ENCODE data around the gene HOXB6. TPM values are rescaled to one million over a fixed set of nuclear protein-coding genes. Genes with fewer than 3 reads are reported as not detected.
A peak's percentile ranks its signal among the peaks of the same experiment; 100 is the strongest.

The HOXB6 gene
- total RNA-seq, 6 donors from 2014 or later = 1.1 to 11.3 (median 7.0) TPM

DNA sequence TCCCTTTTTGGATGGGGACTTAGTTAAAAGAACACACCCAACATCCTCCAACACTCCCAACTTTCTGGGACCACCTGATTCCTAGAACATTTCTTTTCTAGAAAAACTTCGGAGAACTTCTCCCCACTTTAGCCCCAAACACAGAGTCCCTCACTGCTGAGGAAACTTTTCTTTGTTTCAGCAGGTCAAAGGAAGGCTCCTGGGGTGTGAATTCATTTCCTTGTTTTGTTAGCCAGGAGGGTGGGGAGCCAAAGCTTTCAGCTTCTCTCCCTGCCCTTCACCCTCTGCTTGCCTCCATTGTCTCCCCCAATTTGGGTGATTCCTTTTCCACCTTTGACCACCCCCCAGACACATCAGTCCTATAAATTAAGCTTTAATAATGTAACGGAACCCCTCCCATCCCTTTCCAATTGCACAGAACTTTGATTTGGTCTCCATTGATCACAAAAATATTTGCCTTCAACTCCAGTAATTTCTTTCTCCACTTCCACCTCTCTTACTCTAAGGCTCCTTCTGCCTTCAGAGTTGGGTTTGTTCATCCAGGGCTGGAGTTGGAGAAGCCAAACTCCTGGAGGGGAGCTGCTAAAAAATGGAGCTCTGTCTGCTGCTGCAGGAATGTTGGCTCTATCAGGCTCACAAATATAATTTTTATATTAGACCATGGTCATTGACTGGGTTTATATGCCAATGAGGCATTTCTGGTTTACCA is 37.0 kb downstream of the HOXB6 start:
- Histone ChIP-seq H3K4me1 (peaks cover 5 to 15% (median 10%) of the 10 kb centered on the region in 4 donors), H3K27me3 (peaks cover 0 to 28% (median 10%) of the 10 kb centered on the region in 4 donors), H3K36me3 (no peaks in the 10 kb centered on the region), H3K9me3 (no peaks in the 10 kb centered on the region), H3K27ac (peak overlapping the region; percentile 7 to 87 (median 45)), H3K4me3 (no peak overlapping the region)
- TF ChIP-seq POLR2AphosphoS5 (IDR thresholded peaks at IDR 0.05) (no peak), EP300 (IDR thresholded peaks at IDR 0.05) (no peak), POLR2A (IDR thresholded peaks at IDR 0.05) (no peak)
- TF ChIP-seq, protein P1, sequence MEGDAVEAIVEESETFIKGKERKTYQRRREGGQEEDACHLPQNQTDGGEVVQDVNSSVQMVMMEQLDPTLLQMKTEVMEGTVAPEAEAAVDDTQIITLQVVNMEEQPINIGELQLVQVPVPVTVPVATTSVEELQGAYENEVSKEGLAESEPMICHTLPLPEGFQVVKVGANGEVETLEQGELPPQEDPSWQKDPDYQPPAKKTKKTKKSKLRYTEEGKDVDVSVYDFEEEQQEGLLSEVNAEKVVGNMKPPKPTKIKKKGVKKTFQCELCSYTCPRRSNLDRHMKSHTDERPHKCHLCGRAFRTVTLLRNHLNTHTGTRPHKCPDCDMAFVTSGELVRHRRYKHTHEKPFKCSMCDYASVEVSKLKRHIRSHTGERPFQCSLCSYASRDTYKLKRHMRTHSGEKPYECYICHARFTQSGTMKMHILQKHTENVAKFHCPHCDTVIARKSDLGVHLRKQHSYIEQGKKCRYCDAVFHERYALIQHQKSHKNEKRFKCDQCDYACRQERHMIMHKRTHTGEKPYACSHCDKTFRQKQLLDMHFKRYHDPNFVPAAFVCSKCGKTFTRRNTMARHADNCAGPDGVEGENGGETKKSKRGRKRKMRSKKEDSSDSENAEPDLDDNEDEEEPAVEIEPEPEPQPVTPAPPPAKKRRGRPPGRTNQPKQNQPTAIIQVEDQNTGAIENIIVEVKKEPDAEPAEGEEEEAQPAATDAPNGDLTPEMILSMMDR (IDR thresholded peaks at IDR 0.05) = no peak
- WGBS, 2 donors = 37 to 50% methylated on average over 2 of the region's 2 CpGs
- ATAC-seq (ENCODE audit: low FRiP score in 2 of 2) = no peak
- DNase-seq = no peak

DNA sequence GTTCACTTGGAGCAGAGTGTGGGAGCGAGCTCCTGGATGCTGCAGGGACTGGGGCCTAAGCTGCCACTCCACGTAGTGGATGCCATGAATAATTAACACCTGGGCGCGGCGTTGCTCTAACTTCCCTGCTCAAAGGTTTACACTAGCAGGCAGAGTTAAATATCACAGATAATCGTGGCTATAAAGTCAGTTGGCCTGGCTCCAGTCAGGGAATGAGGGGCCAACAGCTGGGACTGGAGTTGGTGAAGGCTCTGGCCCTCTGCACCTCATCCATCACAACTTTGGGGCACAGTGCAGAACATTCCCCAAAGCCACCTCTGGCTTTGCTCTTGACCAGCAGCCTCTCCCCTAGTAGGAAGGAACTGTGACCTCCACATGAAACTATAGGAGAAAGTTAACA is 37.6 kb downstream of the HOXB6 start:
- Histone ChIP-seq H3K4me1 (peaks cover 5 to 15% (median 10%) of the 10 kb centered on the region in 4 donors), H3K9me3 (no peaks in the 10 kb centered on the region), H3K27me3 (peaks cover 0 to 28% (median 10%) of the 10 kb centered on the region in 4 donors), H3K4me3 (no peak overlapping the region), H3K36me3 (no peaks in the 10 kb centered on the region), H3K27ac (peak overlapping the region; percentile 7 to 87 (median 34))
- WGBS, 2 donors = 37 to 54% methylated on average over 3 to 6 of the region's 6 CpGs
- ATAC-seq (ENCODE audit: low FRiP score in 2 of 2) (no peak), DNase-seq (no peak)
- TF ChIP-seq POLR2A (IDR thresholded peaks at IDR 0.05) = no peak
- no peak for TF ChIP-seq EP300 (IDR thresholded peaks at IDR 0.05)
- TF ChIP-seq, protein P1 (IDR thresholded peaks at IDR 0.05) = no peak
- no peak for TF ChIP-seq POLR2AphosphoS5 (IDR thresholded peaks at IDR 0.05)

DNA sequence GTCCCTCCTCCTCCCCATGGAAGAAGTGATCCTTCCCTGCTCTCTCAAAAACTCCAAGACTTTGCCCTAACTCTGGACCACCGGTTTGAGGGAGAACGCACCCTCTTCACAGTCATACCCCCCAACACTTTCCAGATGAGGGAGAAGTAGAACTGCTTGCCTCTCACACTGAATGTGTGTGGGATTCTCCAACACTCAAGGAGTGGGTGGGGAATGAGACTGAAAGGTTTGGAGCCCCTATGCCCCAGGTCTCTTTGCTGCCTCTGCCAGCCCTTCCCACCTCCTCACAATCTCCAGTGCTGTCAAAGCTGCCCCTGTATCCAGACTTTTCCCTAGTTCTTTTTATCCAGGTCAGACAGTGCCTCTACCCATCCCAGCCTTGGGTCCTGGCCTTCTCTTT is 38.1 kb downstream of the HOXB6 start:
- WGBS, 2 donors = 43 to 49% methylated on average over 2 of the region's 2 CpGs
- no peak for TF ChIP-seq POLR2AphosphoS5 (IDR thresholded peaks at IDR 0.05)
- TF ChIP-seq, protein P1 (IDR thresholded peaks at IDR 0.05) = no peak
- TF ChIP-seq EP300 (IDR thresholded peaks at IDR 0.05) = no peak
- TF ChIP-seq POLR2A (IDR thresholded peaks at IDR 0.05) = no peak
- no peak overlapping the region for H3K4me3 ChIP-seq
- ATAC-seq (ENCODE audit: low FRiP score in 2 of 2) (no peak), DNase-seq (no peak)
- H3K9me3 ChIP-seq = no peaks in the 10 kb centered on the region
- peaks cover 0 to 28% (median 10%) of the 10 kb centered on the region in 4 donors for H3K27me3 ChIP-seq
- H3K36me3 ChIP-seq = no peaks in the 10 kb centered on the region
- peaks cover 5 to 15% (median 10%) of the 10 kb centered on the region in 4 donors for H3K4me1 ChIP-seq
- H3K27ac ChIP-seq = peak overlapping the region in 3 of 4 donors; percentile 7 to 83 (median 42)

DNA sequence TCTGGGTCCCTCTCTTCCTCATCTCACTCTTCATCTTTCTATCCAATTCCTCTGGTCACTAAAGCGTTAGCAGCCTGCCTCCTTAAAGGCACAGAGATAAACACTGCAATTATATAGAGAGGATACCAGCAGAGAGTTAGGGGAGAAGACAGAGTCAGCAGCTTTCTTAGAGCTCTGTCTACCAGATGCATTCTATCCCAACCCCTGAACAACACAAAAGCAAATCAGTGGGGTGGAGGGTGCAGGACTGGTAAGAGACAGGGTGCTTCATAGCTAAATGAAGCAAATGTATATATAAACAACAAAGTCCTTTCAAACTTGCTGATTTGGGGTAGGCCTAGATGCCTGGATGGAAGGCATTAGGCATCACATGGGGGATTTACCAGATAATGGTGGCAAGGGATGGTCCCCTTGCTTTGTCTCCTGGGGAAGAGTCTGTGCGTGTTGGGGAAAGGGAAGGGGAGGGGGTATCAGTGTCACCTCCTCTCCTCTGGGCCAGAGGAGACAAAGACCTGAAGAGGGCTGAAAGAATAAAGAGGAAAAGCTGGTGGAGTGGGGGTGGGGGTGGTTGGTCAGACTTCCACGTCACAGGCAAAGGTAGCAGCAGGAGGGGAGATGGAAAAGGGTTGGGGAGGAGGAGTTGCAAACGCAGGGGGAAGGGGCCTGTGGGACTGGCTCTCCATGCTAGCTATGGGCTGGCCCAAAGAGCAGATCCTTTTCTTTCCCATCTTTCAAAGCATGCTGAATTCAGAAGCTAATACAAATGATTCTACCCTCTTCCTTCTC is 38.7 kb downstream of the HOXB6 start:
- H3K36me3 ChIP-seq = no peaks in the 10 kb centered on the region
- H3K4me1 ChIP-seq = peaks cover 9 to 15% (median 11%) of the 10 kb centered on the region in 4 donors
- peaks cover 0 to 28% (median 10%) of the 10 kb centered on the region in 4 donors for H3K27me3 ChIP-seq
- 52 to 55% methylated on average over 4 of the region's 4 CpGs for WGBS, 2 donors
- no peak for DNase-seq
- TF ChIP-seq, protein P1 (IDR thresholded peaks at IDR 0.05) = no peak
- TF ChIP-seq EP300 (IDR thresholded peaks at IDR 0.05) (no peak), POLR2AphosphoS5 (IDR thresholded peaks at IDR 0.05) (no peak), POLR2A (IDR thresholded peaks at IDR 0.05) (no peak)
- ATAC-seq (ENCODE audit: low FRiP score in 2 of 2) = no peak
- peak overlapping the region in 2 of 4 donors; percentile 53 to 83 for H3K27ac ChIP-seq
- no peak overlapping the region for H3K4me3 ChIP-seq
- no peaks in the 10 kb centered on the region for H3K9me3 ChIP-seq

All from upper lobe of left lung (tissue), 6 donors.